GM21723 (cell line): ENCODE measurements around the gene LUZP2.
A peak's percentile ranks its signal among the peaks of the same experiment; 100 is the strongest.

Experiments used
- ATAC-seq: cut with Tn5 transposase; IDR thresholded peaks from one replicate; pipeline ENCODE4 v1.9.1; 2021; ENCODE audit warnings: mild to moderate bottlenecking, moderate library complexity; ENCODE audit not compliant: unreplicated experiment

LUZP2 gene

GRCh38 chr11:24496736-24497725, at the start of gene LUZP2:
LUZP2 (plus strand) TSS chr11:24497053.
- no peak for ATAC-seq

GRCh38 chr11:24453129-24453718, 43.6 kb upstream of the LUZP2 start:
- no peak for ATAC-seq

DNA sequence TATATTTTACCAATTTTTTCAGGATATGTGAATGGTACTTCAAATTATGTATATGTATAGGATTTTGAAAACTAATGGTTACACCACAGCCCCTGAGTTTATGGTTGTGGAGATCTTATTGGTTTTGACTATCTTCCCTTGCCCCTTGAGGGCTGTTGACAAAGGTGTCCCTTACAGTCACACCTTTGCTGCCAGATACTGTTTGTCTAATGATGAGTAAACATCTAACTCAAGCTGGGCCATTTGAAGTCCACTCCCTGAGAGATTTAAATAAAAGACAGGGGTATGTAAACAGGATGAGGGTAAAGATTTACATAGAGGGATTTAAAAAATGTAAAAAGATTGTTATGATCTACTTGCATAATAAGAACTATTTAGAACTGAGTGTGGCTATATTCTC, 38.9 kb upstream of the LUZP2 start:
- no peak for ATAC-seq

DNA sequence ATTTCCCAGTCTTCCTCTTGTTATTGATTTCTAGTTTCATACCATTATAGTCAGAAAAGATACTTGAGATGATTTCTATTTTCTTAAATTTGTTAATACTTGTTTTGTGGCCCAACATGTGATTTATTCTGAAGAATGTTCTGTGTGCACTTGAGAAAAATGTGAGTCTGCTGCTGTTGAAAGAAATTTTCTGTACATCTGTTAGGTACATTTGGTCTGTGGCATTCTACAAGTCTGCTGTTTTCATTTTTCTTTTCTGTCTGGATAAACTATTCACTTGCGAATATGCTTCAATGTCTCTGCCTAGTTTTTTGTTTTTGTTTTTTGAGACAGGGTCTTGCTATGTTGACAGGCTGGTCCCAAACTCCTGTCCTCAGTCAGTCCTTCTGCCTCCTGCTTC, 26.4 kb upstream of the LUZP2 start:
- no peak for ATAC-seq

- no peak for ATAC-seq
These were observed 25.8 kb upstream of the LUZP2 start for GRCh38 chr11:24471084-24471483.

DNA sequence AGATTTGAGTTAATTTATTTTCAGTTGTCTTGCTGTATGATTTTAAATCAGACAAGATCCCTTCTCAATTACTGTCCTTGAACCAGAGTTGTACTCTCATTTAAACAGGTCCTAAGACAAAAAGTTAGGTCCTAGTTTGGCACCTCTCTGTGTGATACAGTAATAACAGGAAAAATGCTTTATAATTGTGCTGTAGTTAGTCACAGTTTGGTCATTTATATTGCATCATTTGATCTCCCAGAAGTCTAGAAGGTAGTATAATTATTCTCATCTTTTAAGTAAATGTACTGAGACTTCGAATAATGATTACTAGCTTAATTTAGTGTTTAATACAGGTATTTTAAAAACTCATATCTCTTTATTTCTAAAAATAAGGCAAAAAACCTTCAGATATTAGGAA, 18.1 kb upstream of the LUZP2 start:
- ATAC-seq: no peak

DNA sequence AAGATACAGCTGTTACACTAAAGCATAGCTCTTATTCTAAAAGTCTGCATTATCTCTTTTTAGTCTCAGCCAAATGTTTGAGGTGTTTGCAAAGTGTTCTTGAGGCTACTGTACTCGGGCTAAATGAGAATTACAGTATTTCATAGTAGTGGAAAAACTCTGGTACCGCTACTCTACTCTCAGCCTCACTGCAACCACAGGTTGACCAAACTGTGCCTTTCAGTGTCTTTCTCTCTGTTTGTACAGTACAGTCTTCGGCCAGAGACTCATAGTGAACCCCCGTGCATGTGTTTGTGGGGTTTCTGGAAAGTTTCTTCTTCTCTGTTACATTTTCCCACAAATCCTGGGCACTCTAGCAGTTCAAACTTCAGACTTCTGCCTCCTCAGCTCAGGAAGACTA, 7.4 kb upstream of the LUZP2 start:
- no peak for ATAC-seq

DNA sequence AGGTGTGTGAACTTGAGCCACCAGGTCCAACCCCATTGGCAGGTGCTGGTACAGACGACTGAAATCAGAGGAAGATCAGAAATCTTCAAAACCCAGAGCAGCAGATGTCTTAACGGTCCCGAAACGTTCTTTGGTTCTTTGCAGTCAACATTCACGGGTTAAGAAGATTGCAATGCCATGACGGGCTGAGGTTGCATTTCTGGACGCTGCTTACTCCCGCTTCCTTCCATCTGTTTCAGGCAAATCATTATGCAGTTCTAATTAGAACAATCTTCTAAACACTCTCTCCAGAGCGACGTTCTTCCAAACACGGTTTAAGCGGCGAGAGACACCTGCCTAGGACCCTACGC, 492 bp upstream of the LUZP2 start:
- ATAC-seq: no peak

DNA sequence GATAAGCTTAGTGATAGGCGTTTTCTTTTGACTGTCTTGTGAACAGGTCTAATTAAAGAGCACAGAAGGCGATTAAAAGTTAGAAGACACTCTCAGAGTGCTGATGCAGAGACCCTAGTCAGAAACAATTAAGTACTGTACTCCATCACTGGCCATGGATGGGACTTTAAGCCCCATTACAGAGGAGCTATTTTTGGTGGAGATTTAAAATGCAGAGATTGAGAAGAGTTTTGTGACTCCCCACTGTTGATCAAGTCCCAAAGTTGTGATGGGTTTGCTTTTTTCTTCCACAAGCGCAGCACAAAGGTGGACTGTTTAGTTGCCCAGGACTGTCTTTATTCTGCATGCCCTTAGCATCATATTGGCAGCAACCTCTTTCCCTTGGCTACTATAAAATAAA, 978 bp downstream of the LUZP2 start:
- no peak for ATAC-seq

DNA sequence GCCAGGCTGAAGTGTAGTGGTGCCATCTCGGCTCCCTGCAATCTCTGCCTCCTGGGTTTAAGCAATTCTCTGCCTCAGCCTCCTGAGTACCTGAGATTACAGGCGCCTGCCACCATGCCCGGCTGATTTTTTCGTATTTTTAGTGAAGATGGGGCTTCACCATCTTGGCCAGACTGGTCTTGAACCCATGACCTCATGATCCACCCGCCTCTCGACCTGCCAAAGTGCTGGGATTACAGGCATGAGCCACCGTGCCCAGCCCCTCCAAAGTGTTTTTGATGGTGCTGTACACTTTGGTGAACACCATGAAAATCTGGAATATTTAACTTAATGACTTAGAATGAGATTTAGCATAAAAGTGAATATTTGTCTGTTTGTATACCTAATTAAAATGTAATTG, 5.6 kb downstream of the LUZP2 start:
- no peak for ATAC-seq

- ATAC-seq: no peak
These were observed 12.3 kb downstream of the LUZP2 start for GRCh38 chr11:24509114-24509513.

DNA sequence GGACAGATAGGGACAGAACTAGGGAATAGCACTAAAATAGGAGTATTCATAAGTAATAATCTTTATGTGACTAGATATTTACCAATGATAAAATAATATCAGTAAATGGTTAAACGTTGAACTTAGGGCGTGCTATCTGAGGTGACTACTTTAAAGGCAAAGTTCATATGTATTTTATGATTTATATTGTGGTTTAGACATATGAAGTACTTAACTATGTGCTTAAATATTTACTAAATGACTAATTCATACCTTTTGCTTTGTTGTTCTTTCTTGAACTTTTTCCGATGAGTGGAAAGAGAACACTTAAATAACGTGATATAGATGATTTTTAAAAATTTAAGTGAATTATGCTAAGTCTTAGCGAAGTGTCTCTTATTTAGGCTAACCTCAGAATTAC, 14.7 kb downstream of the LUZP2 start:
- ATAC-seq: no peak

GRCh38 chr11:24513479-24514218, 16.8 kb downstream of the LUZP2 start:
- no peak for ATAC-seq

DNA sequence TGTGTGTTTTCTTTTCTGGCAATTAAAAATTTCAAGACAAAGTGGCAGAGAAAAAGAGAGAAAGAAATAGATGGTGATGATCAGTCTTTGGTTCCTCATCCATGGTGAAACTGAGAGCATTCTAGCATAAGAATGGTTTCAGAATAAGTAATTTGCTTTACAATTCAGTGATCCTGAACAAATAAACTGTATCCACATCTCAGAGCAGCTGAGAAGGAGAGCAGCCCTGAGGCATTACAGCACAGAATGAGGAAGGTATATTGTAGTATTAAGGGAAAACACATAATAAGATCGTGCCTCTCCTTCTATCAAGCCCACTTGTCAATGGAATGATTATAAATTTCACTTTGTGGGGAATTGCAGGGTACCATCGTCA, 17.4 kb downstream of the LUZP2 start:
- peak; percentile 55 for ATAC-seq

GRCh38 chr11:24515632-24516031, 18.8 kb downstream of the LUZP2 start:
- ATAC-seq: no peak

GRCh38 chr11:24516638-24517037, 19.8 kb downstream of the LUZP2 start:
- no peak for ATAC-seq

DNA sequence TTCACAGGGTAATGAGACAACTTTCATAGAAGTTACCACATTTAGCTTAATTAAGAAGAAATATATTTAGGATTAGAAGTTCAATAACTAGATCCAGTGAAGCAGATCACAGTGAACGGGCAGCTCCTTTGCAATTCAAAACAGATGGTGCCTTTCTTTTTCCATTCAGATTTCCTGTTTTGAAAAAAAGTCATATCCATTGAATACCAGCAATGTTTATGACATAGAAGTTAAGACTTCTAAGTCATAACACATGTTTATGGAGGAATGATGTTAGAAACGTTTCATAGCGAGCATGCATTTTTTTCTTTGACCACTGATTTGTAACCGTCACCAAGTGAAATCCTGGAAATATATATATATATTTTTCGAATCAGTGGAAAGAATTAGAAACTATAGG, 24.7 kb downstream of the LUZP2 start:
- no peak for ATAC-seq

GRCh38 chr11:24524156-24524555, 27.3 kb downstream of the LUZP2 start:
- no peak for ATAC-seq

GRCh38 chr11:24531528-24531927, 34.7 kb downstream of the LUZP2 start:
- ATAC-seq: no peak

DNA sequence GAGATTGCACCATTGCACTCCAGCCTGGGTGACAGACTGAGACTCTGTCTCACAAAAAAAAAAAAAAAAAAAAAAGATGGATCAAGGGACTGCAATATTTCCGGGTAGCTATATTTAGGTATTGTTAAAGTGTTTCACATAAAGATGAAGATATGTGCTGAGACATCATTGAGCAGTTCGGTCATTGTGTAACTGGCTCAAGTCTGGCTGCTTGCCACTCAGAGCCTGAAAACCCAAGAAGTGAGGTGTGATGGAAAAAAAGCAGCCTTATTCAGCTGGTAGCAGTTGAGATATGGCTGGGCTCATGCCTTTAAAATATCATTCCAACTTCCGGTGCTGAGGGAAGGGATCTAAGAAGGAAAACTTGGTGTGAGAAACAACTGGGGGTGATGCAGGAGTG, 46.9 kb downstream of the LUZP2 start:
- no peak for ATAC-seq

GRCh38 chr11:24556693-24557092, 59.8 kb downstream of the LUZP2 start:
- no peak for ATAC-seq

DNA sequence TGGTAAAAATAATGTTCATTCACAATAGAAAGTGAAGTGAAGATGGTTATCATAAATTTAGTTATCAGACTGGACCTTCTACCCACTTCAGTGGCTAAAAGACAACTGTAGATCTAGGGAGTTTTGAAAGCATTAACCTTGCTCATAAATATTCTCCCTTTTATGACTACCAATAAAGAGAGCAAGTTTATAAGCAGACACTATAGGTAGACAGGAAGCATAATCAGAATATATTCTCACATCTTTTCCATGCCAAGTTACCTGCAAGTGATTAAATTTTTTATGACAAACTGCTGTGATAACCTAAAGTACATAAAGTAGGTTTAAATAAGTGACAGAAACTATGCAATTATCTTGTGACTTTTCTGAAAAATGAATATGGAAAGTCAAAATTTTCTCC, 62.5 kb downstream of the LUZP2 start:
- no peak for ATAC-seq
